Stimulated activated CD8-positive, alpha-beta memory T cell treated with anti-CD3 and anti-CD28 coated beads, Interleukin-4, amount 100 ng/mL, for 24 hours (primary cell): ENCODE results near the gene DNASE2.

Source experiments
- DNase-seq: peaks from one replicate; pipeline ENCODE4 v3.0.0-alpha.2; 2020; ENCODE audit warnings: low read depth

DNASE2 gene

DNA sequence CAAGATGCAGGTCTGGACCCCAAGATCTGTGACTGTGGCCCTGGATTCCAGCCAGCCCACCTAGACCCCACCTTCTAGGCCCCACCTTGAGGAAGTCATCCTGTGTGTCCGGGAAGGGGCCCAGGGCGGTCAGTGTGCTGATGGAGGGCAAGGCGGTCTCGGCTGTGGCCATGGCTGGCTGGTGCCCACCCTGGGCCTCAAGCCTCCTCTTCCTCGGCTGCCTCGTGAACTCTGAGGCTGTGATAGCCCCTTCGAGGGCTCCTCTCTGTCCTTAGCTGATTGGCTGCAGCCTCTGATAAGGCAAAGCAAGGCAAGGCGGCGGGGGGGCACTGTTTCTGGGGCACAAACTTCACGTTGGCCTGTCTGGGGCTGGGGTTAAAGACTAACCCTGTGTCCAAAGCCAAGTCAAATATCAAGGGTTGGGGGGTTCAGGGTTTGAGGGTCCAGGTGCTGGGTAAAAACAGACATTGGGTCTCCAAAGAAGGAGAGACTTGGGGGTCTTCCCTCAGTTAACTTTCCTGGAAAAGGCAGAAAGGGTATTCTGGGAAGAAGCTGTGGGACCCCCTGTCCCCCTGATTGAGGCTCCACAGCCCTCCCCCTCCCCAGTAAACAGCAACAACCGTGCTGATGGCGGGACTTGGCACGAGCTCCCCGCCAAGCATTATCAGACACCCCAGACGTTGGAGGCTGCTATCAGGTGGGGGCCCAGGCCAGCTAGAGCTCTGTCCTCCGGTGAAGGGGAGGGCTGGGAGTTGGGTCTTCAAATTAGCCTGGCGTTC lies 5.9 kb upstream of the DNASE2 start, which contains the start of gene KLF1:
Gene KLF1 (minus strand): TSS at position 233 of the 779 bp plus-strand sequence. CDS start 61 bp downstream, at position 172.
- no peak for DNase-seq

DNA sequence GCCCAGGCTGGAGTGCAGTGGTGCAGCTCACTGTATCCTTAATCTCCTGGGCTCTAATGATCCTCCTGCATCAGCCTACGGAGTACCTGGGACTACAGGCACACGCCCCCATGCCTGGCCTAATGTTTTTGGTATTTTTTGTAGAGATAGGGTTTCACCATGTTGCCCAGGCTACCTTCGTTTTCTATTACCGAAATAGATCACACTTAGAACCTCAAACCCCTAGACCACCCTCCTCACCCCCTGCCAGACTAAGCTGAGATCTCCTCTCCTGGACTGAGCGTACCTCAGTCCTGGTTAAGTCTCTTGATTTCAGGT lies 5.4 kb upstream of the DNASE2 start:
- no peak for DNase-seq

DNA sequence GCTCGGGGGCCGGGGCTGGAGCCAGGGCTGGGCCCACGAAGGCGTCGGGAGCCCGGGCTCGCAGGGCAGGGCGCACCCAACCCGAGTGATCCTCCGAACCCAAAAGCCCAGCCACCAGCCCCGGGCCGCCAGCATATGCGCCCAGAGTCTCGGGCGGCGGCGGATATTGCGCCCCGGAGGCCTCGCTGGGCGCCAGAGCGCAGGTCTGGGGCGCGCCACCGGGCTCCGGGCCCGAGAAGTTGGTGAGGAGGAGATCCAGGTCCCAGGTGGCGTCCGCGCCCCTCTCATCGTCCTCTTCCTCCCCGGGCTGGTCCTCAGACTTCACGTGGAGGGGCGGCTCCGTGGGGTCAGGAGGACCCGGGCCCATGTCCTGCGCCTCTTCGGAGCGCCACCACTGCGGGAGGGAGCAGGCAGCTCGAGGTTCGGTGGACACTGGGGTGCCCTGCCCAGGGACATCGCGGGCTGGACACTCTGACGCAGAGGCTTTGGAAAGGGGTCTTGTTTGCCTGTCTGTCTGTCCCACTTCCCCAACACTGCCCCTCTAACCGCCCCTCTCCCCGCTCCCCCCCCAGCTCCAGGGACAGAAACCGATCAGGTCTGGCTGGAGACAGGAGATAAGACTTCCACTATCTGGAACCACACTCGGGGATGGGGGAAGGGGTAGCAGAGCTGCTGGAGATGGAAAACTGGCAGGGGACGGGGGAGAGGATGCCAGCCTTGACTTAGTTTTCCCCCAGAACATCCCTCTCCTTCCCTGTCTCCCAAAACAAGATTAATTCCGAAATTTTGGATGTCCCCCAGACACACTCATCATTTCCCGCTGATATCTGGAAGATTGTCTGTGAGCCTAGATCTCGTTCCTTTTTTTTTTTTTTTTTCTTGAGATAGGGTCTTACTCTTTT lies 4.8 kb upstream of the DNASE2 start:
- DNase-seq = no peak

DNA sequence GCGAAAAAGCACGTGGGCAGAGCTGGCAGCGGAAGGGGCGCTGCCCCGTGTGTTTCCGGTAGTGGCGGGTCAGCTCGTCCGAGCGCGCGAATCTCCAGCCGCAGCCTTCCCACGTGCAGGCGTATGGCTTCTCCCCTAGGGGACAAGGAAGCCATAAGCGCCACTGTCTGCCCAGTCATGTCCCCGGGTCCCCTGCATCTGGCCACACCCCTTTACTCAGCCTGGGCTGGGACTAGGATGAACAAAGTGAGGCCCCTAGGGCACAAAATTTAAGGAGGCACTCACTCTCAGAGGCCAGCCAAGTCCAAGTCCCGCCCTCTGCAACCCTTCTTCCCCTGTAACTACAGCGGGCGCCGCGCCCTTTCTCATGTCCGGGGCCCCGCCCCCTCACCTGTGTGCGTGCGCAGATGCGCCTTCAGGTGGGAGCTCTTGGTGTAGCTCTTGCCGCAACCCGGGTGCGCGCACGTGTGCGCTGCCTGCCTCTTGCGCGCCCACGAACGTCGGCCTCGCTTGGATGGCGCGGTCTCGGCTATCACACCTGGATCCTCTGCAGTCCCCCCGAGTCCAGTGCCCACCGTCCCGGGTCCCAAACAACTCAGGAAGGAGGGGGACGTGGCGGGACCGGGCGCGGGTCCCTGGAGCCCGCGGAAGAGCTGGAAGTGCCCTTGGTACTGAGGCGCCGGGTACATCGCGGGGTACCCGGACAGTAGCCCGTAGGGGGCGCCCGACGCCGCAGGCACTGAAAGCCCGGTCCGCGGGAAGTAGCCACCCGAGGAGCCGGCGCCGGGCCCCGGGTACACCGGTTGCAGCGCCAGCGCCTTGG lies 3.9 kb upstream of the DNASE2 start:
- DNase-seq = peak; percentile 74

DNA sequence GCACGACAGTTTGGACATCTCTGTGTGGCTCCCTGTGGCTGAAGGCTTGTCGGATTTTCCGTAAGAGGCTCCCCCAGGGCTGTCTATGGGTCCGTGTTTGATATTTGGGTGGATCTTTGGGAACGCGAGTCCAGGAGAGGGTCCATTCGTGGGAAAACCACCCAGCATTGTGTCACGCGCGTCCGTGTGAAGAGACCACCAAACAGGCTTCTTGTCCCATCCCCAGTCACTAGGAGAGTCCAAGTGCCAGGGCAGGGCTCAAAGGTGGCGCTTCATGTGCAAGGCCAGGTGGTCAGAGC lies 3.3 kb upstream of the DNASE2 start:
- no peak for DNase-seq

DNA sequence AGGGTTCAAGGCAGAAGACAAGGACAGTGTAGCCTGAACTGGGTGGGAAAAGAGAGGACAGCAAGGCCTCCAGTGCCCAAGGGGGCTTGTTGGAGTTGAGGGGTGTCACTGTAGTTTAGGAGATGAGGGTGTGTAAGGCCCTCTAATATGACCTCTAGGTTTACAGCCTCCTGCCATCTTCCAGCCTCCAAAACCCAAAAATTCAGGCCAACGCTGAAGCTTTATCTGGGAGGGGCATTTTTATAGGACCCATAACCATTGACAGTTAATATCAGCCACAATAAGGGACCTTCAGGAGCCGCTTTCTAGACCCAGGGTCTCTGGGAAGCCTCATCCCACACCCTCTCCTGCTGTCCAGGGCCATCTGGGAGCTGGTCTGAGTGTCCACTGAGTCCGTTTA lies 3.0 kb upstream of the DNASE2 start:
- DNase-seq = no peak

DNA sequence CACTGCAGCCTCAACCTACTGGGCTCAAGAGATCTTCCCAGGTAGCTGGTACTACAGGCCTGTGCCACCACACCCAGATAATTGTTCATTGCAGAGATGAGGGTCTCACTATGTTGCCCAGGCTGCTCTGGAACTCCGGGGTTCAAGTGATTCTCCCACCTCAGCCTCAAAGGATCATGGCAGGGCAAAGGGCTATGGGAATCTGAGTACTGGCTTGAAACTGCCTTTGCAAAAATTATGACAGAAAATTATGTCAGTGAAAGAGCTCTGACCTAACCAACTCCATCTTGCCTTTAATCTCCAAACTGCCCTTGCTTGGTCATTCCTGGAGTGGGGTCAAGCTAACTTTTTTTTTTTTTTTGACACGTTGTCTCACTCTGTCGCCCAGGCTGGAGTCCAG lies 1.3 kb upstream of the DNASE2 start:
- DNase-seq = no peak

DNA sequence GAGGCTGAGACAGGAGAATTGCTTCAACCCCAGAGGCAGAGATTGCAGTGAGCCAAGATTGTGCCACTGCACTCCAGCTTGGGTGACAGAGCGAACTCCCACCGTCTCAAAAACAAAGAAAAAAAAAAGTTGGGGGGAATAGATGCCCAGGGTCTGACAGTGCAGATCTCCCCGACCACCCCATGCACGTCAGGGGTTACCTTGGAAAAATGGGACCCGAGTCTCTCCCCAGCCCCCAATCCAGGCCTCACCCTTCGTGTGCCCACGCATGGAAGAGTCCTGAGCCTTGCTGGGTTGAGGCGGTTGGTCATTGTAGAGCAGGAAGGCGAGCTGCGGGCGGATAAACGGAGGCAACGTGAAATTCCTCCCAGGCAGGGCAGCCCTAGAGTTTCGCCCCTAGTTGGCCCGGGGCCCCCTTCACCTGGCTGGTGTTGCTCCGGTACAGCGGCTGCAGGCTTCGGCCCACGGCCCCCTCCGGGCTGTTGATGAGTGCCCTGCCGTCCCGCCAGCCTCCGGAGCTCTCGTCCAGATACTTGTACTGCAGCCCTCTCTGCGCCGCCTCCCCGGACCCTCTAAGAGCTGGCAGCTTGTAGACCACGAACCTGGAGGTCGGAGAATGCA lies 588 bp downstream of the DNASE2 start:
- no peak for DNase-seq

DNA sequence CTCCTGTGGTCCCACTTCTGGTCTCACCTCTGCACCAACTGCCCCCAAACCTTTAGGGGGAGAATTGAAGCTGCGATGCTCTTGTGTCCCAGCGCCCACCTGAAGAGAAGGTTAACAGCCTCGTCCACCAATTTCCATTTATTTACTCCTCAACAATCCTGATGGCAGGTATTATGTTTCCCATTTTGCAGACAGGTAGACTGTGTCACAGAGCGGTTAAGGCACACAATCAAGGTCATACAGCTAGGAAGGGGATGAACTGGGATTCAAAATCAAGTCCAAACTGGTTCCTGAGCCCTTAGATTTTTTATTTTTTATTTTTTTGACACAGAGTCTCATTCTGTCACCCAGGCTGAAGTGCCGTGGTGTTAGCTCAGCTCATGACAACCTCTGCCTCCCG lies 6.2 kb downstream of the DNASE2 start:
- DNase-seq = no peak

DNA sequence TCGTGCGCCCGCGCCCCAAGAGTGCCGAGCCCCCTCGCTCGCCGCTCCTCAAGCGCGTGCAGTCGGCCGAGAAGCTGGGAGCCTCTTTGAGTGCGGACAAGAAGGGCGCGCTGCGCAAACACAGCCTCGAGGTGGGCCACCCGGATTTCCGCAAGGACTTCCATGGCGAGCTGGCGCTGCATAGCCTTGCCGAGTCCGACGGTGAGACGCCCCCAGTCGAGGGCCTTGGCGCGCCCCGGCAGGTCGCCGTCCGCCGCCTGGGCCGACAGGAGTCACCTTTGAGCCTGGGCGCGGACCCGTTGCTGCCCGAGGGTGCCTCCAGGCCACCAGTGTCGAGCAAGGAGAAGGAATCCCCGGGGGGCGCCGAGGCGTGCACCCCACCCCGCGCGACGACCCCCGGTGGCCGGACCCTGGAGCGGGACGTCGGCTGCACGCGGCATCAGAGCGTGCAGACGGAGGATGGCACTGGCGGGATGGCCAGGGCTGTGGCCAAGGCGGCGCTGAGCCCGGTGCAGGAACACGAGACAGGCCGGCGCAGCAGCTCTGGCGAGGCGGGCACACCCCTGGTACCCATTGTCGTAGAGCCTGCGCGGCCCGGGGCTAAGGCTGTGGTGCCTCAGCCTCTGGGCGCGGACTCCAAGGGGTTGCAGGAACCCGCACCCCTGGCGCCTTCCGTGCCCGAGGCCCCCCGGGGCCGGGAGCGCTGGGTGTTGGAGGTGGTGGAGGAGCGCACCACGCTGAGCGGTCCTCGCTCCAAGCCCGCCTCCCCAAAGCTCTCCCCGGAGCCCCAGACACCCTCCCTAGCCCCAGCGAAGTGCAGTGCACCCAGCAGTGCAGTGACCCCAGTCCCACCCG lies 7.1 kb downstream of the DNASE2 start:
- DNase-seq = no peak

DNA sequence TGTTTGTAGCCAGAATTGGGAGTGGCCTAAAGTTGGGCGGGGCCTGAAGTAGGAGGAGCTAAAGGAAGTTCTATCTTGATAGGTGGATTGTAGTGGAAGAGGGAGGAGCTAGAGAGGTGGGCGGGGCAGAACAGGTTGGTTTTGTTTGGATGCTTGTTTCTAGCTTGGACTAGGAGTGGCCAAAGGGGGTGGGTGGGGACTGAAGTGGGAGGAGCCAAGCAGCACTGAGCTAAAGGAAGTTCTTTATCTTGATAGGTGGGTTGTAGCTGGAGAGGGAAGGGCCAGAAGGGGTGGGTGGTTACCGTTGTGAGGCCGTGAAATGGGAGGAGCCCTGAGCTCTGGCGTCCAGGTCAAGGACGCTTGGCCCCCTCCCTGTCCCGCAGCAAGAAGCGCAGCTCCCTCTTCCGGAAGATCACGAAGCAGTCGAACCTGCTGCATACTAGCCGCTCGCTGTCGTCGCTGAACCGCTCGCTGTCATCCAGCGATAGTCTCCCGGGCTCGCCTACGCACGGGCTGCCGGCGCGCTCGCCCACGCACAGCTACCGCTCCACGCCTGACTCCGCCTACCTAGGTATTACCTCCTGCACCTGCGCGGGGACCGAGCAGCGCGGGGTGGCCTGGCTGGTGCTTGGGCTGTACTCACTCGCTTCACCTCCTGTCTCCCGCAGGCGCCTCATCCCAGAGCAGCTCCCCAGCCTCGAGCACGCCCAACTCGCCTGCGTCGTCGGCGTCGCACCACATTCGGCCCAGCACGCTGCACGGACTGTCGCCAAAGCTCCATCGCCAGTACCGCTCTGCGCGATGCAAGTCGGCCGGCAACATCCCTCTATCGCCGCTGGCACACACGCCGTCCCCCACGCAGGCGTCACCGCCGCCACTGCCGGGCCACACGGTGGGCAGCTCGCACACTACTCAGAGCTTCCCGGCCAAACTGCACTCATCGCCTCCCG lies 8.0 kb downstream of the DNASE2 start:
- DNase-seq = peak; percentile 31

DNA sequence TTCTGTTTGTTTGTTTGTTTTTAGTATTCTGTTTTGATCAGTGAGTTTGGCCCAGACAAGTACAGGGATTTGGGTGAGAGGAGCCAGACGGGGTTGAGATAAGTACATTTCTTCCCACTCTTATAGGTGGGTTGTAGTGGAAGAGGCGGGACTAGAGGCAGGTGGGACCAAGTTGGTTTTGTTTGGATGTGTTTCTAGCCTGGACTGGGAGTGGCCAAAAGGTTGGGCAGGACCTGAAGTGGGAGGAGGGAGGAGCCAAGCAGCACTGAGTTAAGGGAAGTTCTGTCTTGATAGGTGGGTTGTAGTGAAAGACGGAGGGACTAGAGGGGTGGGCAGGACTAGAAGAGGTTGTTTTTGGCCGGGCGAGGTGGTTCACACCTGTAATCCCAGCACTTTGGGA lies 9.0 kb downstream of the DNASE2 start:
- DNase-seq = no peak

DNA sequence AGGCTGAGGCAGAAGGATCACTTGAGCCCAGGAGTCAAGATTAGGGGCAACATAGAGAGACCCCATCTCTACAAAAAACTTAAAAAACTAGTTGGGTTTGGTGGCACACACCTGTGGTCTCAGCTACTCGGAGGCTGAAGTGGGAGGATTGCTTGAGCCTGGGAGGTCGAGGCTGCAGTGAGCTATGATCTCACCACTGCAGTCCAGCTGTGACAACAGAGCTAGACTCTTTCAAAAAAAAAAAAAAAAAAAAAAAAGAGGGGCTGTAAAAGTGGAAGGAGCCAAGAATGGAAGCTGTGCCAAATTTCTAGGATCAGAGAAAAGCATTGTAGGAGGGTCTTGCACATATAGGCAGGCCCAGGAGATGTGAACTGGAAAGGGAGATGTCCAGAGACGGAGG lies 9.6 kb downstream of the DNASE2 start:
- DNase-seq = no peak

DNA sequence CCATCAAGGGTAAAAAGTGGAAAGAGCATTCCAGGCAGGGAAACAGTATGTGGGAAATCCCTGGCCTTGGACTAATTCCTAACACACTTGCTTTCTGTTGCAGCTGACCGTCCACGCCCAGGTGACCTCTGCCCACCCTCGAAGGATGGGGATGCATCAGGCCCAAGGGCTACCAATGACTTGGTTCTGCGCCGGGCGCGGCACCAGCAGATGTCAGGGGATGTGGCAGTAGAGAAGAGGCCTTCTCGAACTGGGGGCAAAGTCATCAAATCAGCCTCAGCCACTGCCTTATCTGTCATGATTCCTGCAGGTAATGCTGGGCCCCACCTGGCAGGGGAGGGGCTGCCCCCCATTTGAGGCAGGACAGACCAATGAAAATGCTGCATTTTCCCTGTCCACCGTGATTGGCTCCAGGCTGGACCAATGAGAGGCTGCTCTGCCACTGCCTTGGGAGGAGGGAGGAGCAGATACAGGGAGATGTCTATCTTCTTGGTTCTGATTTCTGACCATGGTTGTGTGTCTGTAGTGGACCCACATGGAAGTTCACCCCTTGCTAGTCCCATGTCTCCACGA lies 12.6 kb downstream of the DNASE2 start:
- no peak for DNase-seq

DNA sequence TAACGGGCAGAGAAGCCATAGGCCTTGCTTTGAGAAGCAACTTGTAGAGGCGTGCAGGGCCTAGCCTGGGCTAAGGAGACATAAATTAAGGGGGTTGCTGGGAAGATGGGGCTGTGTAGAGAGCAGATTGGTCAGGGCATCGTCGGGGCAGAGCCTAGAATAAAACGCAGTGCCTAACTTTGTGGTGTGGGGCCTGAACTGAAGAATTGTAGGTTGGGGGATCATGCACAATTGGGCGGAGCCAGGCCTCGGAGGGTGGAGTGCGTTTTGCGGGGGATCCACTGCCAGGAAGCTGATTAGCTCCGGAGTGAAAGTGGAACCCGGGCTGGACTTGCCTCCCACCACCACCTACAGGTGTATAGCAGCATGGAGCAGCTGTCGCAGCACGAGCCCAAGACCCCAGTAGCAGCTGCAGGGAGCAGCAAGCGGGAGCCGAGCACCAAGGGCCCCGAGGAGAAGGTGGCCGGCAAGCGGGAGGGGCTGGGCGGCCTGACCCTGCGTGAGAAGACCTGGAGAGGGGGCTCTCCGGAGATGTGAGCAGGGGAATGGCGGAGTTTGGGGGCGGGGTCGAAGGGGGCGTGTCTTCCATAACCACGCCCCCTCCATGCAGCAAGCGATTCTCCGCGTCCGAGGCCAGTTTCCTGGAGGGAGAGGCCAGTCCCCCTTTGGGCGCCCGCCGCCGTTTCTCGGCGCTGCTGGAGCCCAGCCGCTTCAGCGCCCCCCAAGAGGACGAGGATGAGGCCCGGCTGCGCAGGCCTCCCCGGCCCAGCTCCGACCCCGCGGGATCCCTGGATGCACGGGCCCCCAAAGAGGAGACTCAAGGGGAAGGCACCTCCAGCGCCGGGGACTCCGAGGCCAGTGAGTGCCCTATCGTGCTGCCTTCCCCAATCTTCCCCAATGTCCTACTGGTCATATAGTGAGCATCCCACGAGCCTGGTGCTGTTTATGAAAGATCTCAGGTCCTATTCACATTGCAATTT lies 13.8 kb downstream of the DNASE2 start:
- DNase-seq = peak; percentile 51

DNA sequence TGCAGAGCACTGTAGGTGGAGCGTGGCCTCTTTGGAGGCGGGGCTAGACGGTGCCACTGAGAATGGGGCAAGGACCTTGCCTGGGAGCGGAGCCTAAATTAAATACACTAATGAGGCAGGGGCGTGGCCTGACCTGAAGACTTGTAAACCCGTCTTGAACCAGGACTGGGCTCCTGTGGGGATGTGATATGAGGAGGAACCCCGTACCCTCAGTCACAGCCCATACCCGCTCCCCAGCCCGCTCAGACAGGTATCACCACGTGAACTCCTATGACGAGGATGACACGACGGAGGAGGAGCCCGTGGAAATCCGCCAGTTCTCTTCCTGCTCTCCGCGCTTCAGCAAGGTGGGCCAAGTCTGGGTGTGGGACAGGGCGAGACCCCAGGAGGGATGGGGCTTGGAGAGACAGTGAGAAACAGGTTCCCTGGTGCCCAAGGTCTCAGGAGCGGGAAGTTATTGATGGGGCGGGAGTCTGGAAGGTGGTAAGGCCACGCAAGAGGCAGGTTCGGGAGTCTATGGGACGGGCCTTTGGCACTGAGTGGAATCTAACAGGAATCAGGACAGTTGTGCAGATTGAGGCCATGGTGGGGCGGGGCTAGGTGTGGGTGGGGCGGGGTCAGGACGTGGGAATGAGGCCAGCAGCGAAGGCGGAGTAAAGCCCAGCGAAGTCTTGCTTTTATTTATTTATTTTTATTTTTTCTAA lies 14.7 kb downstream of the DNASE2 start:
- no peak for DNase-seq

DNA sequence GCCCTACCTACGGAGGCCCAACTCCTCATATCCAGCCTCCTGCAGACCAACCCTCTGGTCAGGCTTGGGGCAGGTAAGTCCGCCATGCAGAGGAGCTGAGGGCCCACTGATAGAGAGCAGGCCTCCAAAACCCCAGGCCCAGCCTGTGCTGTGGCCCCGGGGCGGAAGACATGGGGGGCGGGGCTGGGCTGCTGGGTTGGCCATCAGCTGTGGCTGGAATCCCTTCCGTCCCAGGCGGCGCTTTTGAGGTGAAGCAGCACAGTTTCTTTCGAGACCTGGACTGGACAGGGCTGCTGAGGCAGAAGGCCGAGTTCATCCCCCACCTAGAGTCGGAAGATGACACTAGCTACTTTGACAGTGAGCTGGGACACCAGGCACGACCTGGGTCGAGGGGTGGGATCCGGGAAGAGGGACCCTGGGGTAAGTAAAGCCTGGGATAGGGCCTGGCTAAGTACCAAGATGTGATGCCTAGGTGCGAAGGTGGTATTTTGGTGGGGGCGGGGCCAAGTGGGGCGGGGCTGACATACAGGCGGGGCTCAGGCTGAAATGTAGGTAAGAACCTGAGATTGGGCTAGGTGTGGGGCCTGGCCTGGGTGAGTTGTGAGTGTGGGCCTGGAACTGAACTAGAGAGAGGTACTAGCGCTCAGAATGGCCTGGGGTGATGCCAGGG lies 15.4 kb downstream of the DNASE2 start:
- DNase-seq = no peak
